ENCODE measurements around the gene CENPP.

CENPP gene

DNA sequence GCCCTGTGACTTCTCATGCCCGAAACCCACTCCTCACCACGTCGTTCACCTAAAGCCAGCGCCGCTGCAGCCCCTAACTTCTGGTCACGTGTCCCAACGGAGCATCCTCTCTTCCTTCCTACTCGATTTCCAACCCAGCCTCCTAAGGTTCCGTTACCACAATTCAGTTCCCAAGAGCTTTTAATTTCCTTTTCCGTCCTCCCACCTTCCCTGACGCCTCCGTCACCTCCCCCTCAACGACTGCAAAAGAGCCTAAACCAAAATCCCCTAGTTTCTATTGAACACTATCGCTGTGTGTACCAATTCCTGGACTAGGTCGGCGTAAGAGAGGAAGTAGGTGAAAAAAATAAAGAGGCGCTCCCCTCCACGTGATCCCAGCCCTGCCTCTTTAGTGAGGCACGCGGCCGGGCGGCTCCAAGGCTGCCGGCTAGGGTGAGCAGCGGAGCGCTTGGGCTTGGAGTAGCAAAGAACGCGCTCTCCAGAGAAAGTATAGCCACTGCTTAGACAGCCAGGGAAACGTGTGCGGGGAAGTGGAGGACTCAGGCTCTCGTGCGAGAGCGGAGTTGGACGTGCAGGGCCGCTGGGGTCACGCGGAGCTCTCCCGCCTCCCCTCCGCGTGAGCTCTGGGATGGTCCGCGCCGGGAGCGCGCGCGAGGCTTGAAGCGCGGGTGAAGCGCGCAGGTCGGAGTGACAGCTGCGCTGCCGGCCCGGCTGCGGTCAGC lies at the start of gene CENPP, which contains the start of gene NOL8:
Gene CENPP, plus strand, starts transcription at position 685 of the 722 bp plus-strand sequence.
Gene NOL8, minus strand, starts transcription at position 82 of the 722 bp plus-strand sequence. CDS start 1,189 bp downstream, outside the sequence.
- peak; percentile 81 for DNase-seq

DNA sequence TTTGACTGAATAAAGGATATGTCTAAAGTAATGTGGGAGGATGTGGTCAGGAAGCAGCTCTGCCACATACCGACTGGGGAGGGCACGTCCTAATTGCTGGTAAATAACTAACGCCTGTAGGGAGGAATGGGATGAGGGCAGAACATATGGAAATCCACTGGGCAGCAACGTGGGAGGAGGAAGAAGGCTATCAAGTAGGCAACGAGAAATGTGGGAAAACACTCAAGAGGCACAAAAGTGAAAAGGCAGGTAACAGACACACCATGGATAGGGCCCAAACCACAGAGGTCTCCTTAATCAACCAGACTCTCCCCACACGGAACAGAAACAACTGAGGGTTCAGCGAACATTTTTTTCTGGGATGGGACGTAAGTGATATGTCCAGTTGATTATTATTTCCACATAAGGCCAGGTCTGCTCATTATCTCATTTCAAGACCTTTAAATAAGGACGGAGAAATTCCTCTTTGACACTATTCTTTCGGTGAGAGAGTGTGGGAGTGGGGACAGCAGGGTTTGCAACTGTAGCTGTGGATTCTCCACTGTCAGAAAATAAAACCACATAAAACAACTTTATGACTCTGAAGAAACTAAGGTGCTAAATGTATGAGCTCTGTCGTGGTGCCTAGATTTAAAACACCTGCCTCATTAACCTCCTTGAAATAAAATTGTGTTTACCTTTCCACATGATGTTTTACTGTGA lies 49.3 kb upstream of the CENPP start:
- DNase-seq: no peak

DNA sequence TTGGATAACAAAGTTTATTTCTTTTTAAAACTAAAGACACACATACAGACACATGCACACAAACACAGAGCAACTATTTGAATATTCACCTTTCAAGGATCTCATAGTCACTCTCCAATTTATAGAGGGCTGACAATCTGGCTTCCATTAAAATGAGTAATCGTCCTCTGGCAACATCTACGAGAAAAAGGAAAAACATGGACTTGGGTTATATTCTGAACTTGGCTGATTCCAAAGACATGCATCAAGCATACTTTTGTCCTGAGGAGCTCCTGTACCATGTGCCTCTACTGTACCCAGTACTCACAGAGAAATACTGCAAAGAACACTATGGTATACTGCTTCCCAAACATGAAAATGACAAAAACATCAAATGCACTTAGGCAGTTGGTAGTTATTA lies 47.6 kb upstream of the CENPP start:
- no peak for DNase-seq

DNA sequence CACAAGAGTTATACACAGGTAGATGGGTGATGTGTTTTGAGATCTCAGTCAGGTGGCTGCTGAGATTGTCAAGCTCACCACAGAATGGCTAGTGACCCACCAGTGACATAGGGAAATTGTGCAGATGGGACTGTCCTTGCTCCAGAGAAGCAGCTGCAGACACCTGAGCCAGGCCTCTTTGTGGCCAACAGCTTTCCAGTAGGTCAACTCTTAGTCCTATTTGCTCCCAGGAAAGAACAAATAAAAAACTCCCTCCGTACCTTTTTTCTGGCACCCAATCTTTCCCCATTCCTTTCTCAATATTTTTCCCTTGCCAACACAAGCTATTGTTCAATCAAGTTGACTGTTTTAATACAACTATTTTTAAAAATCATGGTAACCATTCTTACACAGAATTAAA lies 46.5 kb upstream of the CENPP start:
- no peak for DNase-seq

DNA sequence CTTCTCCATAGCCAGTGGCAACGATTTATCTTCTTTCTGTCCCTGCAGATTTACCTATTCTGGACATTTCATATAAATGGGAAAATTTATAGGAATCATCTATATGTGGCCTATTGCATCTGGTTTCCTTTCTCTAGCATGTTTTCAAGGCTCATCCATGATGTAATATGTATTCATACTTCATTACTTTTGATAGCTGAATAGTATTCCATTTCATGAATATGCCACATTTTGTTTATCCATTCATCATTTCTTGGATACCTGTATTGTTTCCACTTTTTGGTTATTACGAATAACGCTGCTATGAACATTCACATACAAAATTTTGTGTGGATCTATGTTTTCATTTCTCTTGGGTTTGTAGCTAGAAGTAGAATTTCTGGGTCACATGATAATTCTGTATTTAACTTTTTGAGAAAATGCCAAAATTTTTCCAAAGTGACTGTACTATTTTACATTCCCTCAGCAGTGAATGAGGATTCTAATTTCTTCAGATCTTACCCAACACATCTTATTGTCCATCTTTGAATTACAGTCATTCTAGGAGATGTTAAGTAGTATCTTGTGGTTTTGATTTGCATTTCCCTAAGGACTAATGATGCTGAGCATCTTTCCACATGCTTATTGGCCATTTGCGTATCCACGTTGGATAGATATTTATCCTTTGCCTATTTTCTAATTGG lies 35.9 kb upstream of the CENPP start:
- no peak for DNase-seq

DNA sequence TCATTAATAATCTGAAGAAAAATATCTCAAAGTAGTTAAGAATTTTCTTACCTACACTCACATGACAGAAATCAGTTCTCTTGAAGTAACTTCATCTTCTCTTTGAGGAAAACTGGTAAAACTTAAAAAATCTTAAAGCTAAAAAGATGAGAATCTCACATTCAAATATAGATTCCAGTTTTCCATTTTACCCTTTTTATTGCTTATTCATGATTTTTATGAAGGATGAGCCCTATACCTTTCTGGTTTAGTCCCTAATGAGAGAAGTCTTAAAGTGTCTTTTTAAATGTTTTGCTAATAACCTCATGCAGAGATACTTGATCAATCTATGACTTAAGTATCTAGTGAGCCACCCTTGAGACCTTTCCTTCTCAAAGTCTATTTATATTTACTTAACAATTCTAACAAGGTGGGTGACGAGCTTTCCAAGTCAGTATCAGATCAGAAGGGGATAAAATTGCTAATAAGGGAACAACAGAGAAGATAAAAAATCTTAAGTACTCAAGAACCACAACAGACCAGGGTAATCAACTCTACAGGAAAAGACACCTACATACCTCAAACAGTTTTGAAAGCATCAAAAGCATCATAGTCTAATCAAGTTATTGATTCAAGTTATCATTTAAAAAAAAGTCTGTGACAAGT lies 34.8 kb upstream of the CENPP start:
- DNase-seq: no peak

DNA sequence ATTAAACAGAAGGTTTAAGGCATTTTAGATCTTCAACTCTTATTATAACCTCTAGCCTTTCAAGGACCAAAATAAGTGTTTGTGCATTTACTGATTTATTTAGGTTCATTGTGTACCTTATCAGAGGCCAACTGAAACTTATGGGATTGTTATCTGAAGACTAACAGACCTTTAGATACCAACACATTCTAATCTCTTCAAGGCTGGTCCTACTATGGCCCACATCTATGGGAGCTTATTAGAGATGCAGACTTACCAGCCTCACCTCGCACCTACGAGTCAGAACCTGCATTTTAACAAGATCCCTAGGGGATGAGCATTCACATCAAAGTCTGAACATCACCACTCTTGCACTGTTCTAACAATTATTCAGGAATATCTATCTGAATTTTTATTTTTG lies 34.2 kb upstream of the CENPP start:
- no peak for DNase-seq

DNA sequence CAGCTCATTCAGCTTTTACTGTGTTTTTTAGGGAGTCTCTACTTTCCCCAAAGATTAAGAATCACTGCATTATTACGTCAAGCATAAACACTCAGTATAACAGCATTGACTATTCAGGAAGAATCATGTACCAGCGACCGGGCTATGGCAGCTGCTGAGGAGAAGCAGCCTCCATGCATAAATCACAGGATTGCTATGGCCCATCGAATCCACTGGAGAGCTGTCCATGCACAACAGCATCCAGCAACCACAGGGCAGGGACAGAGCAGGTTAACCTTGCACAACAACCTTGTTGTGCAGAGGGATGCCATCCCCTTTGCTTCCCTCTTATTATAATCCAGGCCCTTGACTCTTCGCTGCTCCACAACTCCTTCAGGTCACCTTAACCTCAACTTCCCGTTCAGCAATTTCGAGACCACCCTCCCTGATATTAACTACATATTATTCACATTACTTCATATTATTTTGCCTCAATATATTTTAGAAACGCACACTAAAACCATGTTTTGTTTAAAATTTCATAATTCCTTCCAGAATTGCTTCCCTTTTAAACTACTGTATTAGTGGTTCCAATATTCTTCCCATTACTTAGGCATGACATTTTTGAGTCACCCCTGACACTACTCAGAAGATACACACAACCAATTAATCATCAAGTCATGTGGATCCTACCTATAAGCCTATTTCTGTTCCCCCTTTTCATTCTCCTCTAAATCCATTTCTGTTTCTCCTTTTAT lies 33.2 kb upstream of the CENPP start:
- no peak for DNase-seq

DNA sequence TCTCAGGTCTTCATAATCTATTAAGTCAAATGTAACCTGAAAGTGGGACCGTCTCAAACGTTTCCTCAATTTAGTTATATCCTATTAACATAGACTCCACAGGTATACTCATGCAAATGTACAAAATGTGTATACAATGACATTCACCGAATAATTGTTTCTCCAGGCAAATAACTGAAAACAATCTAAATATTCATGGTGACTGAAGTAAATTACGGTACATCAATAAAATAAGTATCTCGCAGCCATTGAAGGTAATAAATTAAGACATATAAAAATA lies 32.7 kb upstream of the CENPP start:
- DNase-seq: no peak

DNA sequence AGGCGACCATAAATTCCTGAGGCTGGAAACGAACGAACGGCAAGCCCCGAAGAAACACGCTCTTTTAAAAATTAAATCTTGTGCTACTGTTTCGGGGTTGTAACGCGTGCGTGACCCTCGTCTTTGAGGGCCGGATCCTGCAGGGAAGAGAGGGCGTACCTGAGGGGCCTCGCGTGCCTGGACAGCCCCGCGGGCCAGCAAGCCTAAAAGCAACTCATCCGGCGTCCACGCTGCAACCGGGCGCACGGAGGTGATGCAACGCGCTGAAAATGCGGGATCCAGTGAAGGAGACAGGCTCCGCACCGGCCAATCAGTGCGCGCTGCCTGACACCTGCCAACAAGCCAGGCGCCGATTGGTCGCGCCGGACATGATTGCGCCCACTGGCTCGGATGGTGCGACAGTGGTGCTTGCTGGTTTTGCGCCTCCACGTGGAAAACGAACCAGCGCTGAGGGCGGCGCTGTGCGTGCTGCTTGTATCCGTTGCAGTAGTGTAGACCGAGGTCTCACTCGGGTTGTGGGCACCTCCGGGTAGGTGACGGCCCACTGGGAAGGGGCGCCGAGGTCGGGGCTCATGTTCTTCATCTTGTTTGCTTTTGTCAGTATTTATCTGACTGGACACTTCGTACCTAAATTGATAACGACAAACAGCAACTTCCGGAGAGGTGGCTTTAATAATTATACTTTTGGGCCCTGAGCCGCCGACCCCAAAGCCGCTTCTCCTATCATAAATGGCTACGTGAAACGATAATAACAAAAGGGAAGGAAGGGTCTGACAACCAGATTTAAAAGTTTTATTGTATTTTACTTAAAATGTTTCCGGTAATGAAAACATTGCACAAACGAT lies 32.1 kb upstream of the CENPP start, which contains the start of gene IARS1:
Gene IARS1, minus strand, starts transcription at position 246 of the 845 bp plus-strand sequence. CDS start 4,278 bp downstream, outside the sequence.
- DNase-seq: peak; percentile 94

DNA sequence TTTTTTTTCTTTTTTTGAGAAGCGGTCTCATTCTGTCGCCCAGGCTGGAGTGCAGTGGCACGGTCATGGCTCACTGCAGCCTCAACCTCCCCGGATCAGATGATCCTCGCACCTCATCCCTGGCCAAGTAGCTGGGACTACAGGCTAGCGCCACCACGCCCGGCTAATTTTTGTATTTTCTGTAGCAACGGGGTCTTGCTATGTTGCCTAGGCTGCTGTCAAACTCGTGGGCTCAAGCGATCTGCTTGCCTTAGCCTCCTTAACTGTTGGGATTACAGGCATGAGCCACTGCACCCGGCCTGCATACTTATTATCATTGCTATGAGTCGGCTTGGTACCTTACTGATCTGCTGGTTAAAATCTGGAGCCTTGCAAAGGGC lies 31.5 kb upstream of the CENPP start:
- peak; percentile 19 for DNase-seq

DNA sequence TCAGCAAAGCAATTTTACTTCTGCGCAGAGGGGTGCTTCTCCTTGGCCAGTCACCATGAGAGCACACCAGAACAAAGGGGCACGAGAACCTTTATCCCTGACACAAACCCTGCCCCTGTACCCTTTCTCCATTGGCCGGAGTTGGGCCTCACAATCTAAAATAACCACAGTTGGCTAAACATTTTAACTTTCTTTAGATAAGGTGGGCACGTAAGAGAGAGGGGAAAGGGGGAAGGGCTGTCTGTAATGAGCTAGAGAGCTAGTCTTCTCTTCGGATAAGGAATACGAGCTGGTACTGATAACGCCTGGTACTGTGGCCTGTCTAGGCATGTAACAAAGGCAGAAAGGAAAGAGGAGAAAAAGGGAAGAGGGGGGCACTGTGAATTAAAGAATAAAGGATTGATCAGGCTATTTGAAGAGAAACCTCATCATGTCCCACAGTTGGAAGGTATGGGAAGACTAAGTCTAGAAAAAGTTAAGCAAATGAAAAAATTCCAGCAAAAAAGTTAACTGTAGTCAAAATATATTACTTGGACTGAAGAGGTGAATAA lies 30.4 kb upstream of the CENPP start:
- no peak for DNase-seq

DNA sequence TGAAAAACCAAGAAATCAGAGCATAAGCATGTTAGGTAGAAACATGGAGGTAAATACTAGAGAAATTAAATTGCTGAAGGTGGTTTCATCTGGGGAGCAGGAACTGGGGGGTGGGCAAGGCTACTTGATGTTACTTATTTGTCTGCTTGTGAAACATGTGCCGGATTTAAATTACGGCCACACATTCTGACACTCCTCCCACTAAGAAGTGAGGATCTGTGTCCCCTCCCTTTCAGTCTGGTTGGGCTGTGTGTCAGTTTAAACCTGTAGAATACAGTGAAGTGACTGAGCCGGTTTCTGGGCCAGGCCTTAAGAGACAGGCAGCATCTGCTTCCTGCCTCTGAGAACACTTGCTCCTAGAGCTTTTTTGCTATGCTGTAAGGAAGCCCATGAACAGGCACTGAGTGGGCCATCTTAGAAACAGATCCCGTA lies 29.9 kb upstream of the CENPP start:
- no peak for DNase-seq

DNA sequence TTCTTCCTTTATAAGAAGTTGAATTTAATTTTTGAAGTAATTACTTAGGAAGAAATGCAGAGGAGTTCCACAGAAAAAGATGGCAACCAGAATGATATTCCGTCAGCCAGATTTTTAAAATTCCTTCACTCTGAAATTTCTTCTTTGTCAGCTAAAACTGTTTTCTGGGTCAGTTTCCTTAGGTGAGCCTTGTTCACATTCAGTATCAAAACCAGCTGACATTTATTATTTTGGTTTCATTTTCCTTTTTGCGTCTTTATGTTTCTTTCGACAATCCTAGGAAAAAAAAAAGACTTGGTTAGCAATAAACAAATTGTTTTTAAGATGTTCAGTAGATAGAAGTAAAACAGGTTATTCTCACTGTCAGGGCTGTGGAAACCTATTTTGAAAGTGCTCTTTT lies 28.1 kb upstream of the CENPP start:
- DNase-seq: no peak

DNA sequence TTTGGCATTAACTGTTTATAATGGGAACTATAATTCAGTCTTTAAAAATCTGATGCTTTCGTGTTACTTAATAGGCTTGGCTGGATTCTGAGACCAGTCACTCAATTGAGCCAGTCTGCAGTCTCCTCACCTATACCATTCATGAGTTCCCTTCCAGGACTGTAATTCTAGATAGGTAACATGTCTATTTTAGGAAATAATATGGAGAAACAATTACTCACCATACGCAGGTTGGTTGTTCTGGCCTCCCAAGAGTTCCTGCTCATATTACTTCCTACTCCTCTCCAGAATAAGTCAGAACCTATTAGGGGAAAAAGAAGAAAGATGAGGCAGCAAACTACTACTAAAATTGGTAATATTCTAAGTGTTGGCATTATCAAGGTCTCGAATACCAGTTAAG lies 27.7 kb upstream of the CENPP start:
- no peak for DNase-seq

DNA sequence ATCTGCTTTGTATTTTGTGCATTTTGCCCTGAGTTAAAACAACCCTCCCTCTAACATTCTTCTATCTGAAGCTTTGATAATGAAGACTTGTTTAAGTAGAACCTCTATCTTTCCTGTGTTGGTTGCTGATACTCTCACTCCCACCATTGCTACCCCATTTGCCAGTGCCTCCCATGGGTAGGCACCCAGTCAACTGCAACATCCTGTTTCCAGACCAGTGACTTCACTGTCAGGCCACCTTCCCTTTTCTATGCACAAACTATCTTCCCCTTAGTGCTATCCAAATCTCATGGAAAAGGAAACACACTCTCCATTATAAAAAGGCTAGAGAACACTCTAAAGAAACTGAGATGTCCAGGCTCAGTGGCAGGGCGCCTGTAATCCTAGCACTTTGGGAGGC lies 26.6 kb upstream of the CENPP start:
- DNase-seq: no peak

DNA sequence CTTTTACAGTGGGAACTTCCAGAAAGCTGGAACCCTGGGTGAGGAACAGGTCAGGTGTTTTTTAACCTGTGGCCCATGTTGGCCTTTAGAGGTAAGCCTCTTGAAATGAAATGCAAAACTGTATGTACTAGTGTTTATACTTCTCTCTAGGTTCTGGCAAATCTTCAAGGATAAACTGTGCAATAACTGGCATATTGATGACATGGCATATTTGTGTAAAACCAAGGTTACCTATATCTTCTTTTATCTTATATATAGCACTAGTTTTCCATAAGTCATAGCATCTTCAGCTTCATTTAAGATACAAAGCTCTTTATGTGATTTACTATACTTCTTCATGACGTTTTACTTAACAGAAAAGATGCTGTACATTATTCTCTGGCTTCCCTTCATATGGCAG lies 24.8 kb upstream of the CENPP start:
- DNase-seq: no peak

DNA sequence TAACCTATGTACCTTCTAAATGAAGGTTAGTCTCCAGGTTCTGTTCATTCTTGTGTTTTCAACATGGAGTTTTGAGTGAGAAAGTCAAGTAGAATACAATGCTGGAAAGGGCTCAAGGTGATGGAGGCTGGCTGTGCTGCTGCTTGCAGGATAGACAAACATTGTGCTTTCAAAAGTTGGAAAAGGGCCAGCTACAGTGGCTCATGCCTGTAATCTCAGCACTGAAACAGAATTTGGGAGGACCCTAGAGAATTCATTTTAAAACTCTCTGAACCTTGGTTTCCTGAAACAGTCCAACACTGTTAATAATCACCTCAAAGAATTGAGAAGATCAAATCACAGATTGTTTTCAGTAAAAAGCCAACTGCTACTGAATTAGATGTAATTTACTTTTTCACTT lies 16.9 kb upstream of the CENPP start:
- peak; percentile 12 for DNase-seq

DNA sequence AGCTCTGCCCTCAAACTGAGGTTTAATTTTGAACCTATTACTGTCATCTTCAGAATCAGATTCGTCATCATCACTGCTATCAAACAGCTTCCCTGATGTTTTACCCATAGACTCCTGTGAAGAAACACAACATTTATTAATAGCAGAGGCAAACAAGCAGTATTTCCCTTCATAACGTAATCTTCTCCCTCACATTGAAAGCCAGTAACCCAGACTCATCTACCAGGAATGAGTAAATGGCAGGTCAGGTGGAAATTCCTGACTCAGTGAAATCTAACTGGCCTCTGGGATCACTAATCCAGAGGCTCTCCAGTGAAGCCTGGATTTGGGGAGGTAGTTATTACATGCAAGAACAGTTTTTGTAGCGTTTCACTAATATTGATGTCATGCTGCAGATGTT lies 15.2 kb upstream of the CENPP start:
- no peak for DNase-seq

DNA sequence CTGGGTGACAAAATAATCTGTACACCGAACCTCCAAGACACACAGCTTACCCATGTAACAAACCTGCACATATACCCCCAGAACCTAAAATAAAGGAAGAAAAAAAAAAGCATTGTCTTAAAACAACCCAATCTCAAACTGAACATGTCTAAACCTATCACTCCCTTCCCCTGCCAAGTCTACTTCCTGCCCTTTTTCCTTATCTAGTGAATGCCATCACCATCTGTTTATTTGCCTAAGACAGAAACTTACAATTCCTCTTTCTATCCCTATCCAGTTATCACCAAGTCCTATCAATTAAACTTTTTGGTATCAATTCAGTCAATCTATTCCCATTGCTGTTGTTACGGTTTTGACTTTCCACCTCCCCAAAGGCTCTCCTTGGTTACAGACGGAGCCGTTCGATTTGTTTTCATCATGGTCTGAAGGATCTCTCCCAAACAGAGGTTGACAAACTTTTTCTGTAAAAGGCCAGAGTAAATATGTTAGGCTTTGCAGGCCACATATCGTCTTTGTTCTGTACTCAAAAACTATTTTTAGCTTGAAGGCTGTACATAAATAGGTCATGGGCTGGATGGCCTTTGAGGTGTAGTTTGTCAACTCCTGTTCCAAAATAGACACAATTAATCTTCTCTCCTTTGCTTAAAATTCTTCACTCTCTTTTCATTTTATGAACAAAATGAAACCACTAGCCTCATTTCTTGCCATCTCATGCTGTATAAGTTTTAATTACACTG lies 12.7 kb upstream of the CENPP start:
- DNase-seq: no peak

DNA sequence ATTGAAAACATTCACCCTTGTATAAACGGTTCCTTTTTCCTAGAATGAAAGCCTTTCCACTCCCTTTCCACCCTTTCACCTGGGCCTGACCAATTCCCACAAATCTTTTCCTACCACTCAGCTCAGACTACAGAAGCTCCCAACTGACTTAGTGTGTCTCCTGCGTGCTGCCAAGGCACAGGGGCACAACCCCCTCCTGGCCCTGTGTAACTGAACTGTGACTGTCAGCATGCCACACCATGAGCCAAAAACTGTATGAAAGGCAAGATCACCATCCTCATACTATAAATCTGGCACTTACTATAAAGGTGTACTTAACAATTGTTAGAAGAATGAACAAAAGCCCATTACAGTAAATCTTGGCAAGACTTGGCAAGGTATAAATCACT lies 12.1 kb upstream of the CENPP start:
- DNase-seq: no peak

All from NCI-H1105 treated with DMSO at 0.1 percent for 48 hours (cell line).